AG09309 (cell line): ENCODE data around the gene APBA2.

ENCODE experiments used
- DNase-seq: peaks from one replicate; pipeline ENCODE4 v3.0.0-alpha.2; 2010; ENCODE audit warnings: low read depth
- H3K4me3 ChIP-seq: 2 replicates; pipeline ENCODE4 v1.5.1; 2011; ENCODE audit warnings: mild to moderate bottlenecking, low read depth, low read length, moderate library complexity; ENCODE audit not compliant: control insufficient read depth
- CTCF ChIP-seq: IDR thresholded peaks from 2 replicates; pipeline ENCODE4 v1.5.1; 2011; ENCODE audit warnings: mild to moderate bottlenecking, low read depth, low read length, inconsistent platforms; ENCODE audit not compliant: insufficient read depth, control insufficient read depth; ENCODE audit errors: missing control alignments

The APBA2 gene

DNA sequence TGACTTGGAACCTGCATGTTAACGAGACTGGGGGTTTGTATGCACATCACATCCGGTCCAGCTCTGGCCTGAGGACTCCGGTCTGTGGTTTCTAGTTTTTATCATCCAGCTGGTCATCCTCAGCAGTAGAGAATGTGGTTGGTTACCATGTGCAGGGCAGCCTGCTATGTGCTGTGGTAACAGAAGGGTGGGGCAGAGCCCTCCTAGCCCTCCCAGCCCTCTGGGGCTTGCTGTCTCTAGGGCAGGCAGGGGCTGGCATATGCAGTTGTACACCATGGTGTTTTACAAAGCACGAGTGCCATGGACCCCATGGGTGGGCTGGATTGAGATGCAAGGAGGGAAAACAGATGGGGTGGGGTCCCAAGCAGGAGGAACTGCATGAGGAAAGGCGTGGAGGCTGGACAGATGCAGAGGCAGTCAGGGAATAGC is 70.2 kb downstream of the APBA2 start:
- DNase-seq, result peak; percentile 59
- H3K4me3 ChIP-seq, result no peak overlapping the region
- TF ChIP-seq CTCF, result no peak

- TF ChIP-seq CTCF, result no peak
These were observed 70.7 kb downstream of the APBA2 start for GRCh38 chr15:28956491-28956890.

GRCh38 chr15:28957606-28958498 is 72.1 kb downstream of the APBA2 start:
- no peak for DNase-seq
- H3K4me3 ChIP-seq, result no peak overlapping the region
- no peak for TF ChIP-seq CTCF

More at GRCh38 chr15:28956491-28956890, 70.7 kb downstream of the APBA2 start:
- no peak for DNase-seq
- no peak overlapping the region for H3K4me3 ChIP-seq

DNA sequence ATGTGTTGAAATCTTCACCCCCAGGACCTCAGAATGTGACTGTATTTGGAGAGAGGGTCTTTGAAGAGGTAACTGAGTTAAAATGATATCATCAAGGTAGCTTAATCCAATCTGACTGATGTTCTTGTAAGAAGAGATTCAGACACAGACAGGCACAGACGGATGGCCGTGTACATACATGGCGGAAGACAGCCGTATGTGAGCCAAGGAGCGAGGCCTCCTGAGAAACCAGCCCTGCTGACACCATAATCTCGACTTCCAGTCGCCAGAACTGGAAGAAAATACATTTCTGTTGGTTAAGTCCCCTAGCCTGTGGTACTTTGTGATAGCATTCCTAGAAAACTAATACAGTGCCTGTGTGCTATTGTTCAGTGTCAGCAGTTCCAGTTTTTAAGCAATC is 73.6 kb downstream of the APBA2 start:
- no peak for DNase-seq
- no peak overlapping the region for H3K4me3 ChIP-seq
- TF ChIP-seq CTCF, result no peak

DNA sequence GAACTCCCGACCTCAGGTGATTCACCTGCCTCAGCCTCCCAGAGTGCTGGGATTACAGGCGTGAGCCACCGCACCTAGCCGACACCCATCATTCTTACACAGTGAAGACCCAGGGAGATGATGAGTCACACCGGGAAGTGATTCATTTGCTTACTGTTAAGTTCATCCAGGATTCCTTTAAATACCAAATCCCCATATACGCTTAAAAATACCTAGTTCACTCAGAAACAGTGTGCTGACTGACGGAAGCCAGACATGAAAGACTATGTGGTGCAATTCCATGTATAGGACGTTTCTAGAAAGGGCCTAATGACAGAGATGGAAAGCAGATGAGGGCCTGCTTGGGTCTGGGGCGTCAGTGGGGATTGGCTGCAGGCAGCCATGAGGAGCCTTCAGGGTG is 75.2 kb downstream of the APBA2 start:
- DNase-seq, result peak; percentile 21
- no peak overlapping the region for H3K4me3 ChIP-seq
- no peak for TF ChIP-seq CTCF

- DNase-seq, result no peak
- no peak overlapping the region for H3K4me3 ChIP-seq
- no peak for TF ChIP-seq CTCF
These were observed 75.6 kb downstream of the APBA2 start for GRCh38 chr15:28961391-28961790.
